Measurements from ENCODE around the gene SCTR.

The SCTR gene

DNA sequence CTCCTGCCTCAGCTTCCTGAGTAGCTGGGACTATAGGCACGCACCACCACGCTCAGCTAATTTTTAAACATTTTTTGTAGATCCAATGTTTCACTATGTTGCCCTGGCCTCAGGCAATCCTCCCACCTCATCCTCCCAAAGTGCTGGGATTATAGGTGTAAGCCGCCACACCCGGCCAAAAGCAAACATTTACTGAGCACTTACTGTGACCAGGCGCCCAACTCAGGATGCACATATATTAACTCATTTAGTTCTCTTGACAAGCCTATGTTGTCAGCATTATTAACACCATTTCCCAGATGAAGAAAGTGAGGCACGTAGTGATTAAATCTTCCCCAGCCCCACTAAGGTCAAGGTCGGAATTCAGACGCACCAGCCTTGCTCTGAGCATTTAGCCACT is 51.5 kb downstream of the SCTR start:
- DNase-seq = no peak

DNA sequence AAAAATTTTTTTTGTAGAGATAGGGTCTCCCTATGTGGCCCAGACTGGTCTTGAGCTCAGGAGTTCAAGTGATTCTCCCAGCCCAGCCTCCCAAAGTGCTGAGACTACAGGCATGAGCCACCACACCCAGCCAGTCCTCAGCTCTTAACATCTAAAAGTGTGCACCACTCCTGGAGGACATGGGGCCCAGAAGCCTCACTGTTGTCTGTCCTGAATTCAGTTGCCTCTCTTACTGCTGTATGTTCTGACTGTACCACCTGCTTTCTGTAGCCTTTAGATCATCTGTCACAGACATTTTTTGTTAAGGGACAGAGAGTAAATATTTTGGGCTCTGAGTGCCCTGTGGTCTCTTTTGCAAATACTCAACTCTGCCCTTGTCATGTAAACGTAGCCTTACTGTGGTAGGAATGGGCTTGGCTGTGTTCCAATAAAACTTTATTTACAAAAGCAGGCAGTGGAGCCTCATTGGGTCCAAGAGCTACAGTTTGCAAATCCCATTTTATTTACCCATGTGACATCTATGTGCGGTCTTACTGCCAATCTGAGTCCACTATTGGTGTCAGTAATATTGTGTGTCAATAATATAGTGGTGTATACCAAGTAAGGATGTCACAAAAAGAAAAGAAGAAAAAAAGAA is 54.5 kb downstream of the SCTR start:
- no peak for DNase-seq

DNA sequence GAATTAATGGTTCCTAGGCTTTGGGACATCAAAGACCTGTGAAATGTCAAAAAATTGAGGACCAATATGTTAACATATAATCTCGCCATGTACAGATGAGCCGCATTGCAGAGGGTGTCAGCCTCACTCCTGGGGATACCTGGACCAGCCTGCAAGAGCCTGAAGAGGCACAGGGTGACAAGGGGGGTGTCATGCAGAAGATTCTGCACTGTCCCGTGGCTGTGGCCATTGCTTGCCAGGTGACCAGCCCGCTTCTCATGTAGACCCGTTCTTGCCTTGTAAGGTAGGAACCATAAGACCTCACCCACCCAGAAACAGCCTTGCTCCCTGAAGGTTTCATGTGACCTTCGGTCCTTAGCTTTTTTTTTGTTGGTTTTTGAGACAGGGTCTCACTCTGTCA is 55.2 kb downstream of the SCTR start:
- no peak for DNase-seq

DNA sequence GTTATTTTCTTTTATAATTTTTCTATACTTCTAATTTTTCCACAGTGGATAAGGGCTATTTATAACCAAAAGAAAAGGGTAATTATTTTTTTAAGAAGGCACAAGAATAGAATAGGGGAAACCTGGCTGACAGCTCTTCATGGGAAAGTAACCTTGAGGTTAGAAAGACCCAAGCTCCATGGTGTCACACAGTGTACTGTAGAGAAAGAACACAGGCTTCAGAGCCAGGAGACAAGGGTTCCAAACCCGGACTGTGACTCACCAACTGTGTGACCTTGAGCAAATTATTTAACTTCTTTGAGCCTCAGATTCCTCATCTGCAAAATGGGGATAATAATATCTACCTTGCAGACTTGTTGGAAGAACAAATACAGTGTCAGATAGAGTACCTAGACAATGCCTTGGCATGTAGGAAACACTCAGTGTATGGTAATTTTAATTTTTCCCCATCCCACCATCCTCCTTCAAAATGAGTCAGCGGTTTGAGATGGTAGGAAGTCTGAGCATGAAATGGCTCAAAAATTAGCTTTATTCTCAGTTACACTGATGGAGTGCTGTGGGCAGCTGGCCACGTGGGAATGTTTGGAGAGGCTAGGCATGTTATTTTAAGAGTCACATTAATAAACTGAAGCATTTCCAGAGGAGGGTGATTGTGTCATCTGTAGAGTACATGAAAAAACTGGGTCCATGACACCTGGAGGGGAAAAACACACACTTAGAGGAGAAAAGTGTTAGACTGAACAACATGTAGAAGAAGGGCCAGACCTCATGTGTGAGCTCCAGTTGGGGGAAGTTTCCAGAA is 55.9 kb downstream of the SCTR start:
- no peak for DNase-seq

DNA sequence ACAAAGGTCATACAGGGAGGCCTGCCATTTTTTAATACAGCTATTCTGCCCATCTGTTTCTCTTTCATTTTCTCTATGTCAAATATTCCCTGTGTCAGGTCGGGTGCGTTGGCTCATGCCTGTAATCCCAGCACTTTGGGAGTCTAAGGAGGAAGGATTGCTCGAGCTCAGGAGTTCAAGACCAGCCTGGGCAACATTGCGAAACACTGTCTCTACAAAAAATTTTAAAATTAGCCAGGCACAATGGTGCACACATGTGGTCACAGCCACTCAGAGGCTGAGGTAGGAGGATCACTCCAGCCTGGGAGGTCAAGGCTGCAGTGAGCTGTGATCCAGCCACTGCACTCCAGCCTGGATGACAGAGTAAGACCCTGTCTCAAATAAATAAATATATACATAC is 57.9 kb downstream of the SCTR start:
- DNase-seq = no peak

DNA sequence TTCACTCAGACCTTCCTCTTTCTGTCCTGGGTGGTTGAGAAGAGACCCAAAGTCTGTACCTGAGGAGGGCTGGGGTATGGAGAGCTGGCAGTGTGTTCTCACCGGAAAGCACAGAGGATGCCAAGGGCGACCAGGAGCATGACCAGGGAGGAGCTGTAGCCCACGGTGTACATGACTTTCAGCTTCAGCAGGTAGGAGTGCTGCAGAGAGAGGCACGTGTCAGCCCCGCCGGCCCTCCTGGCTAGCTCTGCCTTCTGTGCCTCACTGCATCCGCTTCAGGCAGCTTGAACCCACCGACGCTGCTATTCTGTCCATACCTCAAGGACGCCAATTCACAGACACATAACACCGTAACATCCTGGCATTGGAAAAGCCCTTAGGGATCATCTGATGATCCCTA is 58.6 kb downstream of the SCTR start:
- DNase-seq = no peak

DNA sequence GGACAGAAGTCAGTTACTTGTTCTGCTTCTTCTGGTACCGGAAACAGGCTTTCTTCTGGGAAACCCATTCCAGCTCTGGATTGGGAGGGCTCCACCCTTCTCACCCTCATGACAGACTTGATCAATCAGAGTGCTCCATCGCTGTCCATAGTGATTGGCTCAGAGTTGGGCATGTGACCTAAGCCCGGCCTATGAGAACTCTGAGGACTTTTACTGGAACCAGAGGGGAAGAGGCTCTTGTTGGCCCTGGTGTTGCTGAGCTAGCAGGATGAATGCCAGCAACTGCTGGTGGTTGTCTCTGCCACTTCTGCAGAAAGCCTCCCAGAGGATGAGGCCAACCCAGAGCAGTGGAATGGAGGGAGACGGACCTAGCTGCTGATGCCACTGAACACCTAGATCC is 59.3 kb downstream of the SCTR start:
- no peak for DNase-seq

DNA sequence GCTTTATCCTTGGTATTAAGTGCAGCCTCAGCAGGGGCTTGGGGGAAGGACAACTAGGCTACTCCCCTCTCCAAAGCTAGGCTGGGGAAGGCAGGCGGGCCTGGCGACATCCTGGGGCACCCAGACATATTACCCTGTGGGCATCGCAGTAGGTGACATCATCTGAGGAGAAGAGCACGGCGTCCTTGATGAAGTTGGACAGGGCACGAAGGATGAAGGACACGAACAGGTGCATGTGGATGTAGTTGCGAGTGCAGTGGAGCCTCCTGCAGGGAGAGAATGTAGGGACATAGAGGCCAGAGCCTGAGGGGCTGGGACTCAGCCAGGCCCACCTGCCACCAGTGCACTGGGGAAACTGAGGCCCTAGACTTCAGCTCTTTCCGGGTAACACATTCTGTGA is 60.3 kb downstream of the SCTR start:
- no peak for DNase-seq

DNA sequence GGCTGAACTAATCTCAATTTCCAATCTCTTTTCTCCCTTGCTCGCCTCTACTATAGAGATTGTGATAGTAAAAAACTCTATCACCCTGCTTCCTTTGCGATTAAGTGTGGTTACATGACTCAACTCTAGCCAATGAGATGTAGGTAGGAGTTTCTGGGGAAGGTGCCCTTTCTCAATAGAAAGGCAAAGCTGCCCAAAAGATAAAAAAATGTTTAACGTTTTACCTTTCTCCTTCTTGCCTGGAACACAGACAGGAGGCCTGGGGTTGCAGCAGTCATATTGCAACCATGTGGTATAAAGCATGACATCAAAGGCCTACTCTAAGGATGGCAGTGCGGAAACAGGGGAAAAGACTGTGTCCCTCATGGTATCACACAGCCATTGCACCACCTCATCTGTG is 61.1 kb downstream of the SCTR start:
- DNase-seq = no peak

DNA sequence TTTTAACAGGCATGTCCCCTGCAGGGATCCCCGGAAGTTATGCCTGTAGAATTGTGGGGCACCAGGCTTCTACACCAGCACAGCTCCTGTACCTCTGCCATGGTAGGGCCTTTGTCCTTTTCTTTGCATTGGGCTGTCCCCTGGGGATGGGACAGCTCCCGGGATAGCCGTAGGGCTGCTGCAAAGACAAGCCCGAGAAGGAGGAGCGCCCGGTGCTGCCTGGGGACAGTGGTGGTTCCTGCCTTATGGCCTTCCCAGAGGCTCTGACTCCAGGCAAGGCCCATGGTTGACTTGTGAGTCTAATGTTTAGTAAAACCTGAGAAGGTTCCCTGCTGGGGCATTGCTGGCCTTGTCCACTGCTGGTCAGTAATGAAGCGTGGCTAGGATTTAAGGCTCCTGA is 61.7 kb downstream of the SCTR start:
- no peak for DNase-seq

DNA sequence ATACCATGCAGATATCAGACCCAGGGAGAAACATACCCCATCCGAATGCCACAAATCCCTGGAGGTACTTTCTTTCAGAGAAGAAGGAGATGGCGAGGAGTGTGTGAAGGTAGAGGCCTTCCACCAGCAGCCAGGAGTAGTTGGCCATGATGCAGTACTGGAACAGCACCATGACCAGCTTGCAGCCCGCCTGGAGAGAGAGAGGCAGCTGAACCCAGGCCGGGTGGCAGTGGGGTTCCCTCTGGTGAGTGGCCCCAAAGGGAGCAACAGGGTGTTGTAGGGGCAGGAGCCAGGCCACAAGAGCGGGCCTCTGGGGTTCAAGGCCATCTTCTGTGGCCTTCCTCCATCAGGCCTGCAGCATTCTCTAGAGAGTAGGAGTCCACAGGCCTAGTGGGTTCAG is 62.5 kb downstream of the SCTR start:
- no peak for DNase-seq

DNA sequence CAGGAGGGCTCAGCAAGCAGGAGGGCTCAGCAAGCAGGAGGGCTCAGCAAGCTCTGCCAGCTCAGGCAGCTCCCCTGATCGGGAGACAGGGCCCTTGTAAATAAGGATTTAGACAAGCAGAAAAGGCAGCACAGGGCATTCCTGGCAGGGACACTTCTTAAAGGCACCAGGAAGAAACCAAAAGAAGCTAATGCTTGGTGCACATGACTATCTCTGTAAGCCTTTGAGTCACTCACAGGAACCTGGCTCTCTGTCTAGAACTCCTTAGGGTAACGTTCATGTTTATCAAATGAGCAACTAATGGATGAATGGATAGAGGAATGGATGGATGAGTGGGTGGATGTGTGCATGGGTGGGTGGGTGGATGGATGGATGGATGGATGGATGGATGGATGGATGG is 64.2 kb downstream of the SCTR start:
- no peak for DNase-seq

DNA sequence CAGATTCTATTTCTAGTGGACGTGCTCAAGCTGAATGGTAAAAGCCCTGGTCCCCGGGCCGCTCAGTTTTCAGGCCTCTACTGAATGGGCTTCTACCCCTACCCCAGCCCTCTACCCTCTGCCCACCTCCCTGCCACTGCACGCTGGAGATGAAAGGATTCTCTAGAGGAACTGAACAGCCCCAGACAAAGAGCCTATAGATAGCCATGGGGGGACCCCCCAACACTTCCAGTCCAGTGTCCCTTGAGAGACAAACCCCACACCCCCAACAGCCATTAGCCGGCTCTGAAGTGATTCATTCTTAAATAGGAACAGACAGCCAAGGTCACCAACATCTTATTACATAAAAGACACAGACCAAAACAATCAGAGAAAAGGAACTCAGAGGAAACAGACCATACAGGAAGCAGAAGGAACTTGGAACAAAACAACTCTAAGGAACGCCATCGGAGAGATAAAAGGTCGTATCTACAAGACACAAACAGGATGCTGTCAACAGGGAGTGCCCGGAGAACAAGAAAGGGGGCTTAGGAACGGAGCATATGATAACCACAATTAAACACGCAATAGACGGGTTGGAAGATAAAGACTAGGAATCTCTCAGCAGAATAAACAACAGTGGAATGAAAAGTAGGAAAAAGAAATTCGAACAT is 69.1 kb downstream of the SCTR start:
- DNase-seq = no peak

DNA sequence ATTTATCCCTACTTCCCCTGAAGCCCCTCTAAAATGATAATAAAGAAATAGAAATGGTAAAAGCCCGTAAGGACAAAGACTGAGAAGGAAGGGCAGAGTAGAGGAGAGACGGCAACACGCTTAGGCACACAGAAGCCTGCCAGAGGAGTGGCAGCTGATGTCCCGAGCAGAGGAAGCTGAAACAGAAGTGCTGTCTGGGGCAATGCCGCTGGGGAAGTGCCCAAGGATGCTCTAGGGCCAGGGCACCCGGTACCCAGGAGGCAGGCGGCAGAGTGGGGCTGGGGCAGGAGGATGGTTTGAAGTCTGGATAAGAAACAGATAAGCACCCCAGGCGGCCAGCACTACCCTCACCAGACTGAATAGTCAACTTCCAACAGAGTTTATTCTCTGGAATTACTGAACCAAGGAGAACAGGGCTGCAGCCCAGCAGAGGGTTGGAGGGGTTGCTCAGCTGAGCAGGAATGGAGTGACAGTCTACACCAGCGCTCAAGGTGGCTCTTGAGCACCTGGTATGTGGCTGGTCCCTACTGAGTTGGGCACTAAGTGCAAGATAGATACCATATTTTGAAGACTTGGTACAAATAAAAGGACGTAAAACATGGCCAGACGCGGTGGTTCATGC is 70.2 kb downstream of the SCTR start:
- DNase-seq = no peak

DNA sequence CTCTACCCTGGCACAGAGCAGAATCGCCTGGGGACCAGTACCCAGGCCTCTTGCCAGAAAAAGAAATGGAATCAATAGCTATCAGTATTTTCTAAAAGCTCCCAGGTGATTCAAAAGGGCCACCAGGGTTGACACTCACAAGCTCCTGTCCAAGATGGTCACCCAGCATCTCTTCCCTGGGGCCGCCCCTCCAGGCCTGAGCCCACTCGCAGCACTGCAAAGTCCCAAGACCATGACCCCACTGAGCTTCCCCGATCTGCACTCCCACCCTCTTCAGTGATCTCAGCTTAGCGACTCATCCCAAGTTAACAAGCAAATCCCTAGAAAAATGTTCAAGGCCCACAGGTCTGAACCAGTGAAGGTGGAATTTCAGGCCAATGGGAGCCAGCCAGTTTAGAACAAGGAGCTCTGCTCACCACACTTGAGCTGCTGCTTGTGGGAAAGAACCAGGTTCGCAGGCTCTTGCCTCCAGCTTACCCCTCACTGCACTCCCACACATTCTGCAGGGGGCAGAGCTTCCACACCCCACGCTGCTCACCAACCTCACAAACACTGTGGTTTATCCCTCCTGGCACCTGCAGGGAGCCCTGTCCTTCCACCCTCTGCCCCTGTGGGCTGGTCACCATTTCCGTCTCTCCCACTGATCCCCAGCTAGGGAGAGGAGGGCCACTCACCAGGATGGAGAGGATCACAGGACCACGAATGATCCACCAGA is 72.8 kb downstream of the SCTR start:
- DNase-seq = no peak

DNA sequence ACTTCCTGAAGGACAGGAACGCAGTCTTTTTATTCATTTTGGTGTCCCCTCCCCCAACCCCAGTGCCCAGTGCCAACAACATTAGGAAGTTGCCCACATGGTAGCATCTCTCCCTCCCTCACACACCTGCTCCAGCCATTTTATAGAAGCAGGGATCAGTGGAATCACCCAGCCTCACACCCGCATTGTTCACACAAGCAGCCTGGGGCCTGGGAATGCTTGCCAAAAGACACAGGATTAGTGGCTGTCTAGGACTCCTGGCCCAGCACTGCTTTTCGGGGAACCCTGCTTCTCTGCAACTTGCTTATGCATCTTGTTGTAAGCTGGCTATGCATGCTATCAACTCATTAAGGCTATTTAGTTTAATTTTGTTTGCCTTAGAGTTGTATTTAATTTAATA is 74.8 kb downstream of the SCTR start:
- no peak for DNase-seq

DNA sequence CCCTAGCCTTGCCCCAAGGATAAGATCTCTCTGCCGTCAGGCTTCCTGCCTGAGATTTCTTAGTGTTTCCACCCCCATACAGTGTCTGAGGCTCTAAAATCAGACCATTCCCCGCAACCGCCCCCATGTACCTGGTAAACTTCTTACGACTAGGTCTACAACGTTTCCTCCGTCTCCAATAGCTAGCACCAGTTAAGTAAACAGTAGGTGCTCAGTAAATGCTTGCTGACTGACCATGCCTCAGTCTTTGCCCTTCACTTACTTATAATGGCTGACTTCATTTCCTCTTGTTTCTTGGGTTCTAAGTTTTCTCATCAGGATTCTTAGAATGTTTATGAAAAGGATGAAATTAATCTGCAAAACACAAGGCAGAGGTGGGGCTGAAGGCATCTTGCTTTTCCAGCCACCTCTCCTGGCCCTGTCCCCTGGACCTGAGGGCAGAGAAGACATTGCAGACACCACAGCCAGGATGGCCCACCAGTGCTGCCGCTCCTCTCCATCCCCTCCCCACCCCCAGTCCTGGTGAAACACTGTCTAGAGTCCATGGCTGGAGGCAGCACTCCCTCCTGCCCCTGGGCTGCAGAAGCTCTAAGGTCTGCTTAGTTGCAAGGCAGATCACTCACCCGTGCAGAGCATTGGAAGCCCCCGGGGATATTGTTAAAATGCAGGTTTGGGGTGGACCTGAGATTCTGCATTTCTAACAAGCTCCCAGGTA is 75.7 kb downstream of the SCTR start:
- DNase-seq = no peak

DNA sequence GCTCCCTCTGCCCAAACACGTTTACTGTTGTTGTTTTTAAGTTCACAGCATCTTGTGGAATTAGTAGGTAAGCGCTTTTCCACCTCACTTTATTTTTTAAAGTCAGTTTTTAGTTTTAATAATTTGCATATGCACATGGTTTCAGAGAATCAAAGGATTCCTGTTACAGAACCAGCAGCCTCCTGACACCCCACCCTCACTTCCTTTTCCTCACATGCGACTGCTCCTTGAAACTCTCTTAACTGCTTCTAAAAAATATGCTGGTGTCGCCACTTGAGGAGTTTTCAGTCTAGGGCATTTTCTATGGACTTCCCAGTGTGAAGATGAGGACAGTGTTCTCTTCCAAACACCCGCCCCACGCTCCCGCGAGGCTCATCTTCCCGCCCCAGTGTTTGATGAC is 78.2 kb downstream of the SCTR start:
- DNase-seq = no peak

DNA sequence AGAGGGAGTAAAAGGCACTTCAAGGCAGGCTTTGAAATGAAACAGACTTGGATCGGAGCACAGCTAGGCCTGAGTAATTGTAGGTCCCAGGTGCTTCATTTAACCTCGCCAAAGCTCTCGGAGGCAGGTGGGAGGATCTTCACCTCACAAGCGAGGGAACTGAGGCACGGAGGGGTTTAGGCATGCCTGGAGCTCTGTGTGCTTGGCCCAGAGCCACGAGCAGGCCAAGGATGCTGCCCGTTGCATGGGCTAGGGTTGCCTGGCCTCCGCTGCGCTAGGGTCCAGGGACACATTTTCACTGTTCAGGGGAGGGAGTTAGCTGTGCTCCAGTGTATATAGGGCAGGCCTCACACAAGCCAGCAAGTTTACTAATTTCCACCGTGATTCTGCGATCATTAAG is 81.4 kb downstream of the SCTR start:
- no peak for DNase-seq

DNA sequence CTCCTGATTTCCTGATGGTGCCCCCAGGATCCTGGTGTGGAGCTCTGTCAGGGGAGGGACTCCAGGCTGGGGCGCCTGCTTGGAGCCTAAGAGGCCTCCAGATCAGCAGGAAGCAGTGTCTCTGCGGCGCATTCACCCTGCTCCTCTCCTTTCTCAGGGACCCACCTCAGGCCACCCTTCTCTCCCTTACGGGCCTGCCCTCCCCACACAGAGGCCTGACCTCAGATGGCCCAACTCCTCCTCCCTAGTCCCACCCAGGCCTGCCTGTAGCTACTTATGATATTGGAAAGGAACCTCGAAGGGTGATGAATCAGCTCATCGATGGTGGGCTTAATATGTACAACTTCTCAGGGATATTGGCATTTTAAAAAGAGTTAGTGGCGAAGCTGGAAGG is 82.1 kb downstream of the SCTR start:
- no peak for DNase-seq

DNA sequence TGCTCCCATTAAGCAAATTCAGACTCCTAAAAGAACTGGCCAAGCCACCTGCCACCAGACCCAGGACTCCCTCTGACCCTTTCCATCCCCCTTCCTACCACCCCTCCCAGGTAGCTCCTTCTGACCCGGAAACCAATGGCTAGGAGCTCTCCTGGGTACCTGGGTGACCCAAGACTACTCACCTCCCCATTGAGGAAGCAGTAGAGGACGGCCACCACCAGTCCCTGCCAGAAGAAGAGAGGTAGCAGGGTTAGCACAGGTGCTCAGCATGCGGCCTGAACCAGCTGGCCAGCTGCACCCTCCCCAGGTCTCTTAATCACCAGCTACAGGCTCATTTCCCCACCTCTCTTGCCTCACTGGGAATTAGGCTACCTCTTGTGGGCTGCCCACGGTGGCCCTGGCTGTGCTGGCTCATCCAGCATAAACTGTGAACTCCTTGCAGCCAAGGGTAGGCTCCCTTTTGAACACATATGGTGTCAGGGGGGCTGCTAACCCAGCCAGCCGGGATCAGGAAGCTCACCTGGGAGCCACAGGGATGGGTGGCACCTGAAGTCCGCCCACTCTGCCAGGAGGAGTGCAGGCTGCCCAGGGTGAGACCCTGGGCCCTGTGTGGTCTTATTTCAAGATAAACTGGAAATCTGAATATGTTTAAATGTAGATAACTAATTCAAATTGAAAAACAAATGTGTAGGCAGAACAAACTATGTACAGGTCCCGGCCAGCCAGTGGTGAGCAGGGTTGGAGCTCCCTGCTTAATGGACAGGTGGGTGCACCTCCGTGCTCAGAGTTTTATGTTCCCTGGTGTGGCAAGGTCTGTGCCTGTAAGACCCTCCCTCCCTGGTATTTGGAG is 82.7 kb downstream of the SCTR start:
- no peak for DNase-seq

DNA sequence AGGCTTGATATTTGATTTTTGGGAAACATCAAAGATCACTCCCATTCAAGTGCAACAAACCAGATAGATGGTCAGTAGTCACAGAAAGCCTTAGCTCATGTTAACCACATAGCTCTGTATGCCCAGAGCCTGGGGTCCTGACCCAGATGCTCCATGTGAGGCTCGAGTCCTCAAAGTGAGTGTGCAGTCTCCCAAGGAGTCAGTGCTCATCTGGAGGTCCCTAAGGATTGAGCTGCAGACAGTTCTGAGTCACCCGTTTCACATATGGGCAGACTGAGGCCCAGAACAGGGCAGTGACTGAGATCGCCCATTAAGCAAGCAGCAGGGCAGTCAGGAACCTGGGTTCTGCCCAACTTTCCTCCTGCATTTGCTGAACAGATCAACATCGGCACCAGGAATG is 83.4 kb downstream of the SCTR start:
- no peak for DNase-seq
